Cardiac muscle cell (in vitro differentiated cells and primary cell): ENCODE data around the gene TESK2. TPM values are rescaled to one million over a fixed set of nuclear protein-coding genes. Genes with fewer than 3 reads are reported as not detected.

ENCODE experiments used
- DNase-seq, 2 donors: peaks; one replicate each; pipeline versions ENCODE4 v3.0.0 to v3.0.0-alpha.2; 2010 to 2017; ENCODE audit warnings: low read depth in 1 of 2, low spot score in 1 of 2
- H3K27ac ChIP-seq: fragments of 200-600 bp; sonication (generic); 2 replicates; pipeline ENCODE4 v1.5.1; 2016
- H3K27me3 ChIP-seq: fragments of 200-600 bp; sonication (generic); 2 replicates; pipeline ENCODE4 v1.6.0; 2016; ENCODE audit warnings: control low read depth
- H3K36me3 ChIP-seq: fragments of 200-600 bp; sonication (generic); 2 replicates; pipeline ENCODE4 v1.5.1; 2016; ENCODE audit warnings: control low read depth
- H3K4me1 ChIP-seq: fragments of 200-600 bp; sonication (generic); 2 replicates; pipeline ENCODE4 v1.8.1; 2017; ENCODE audit warnings: low read depth, mild to moderate bottlenecking, mixed run types
- H3K4me3 ChIP-seq: fragments of 200-600 bp; sonication (generic); 2 replicates; pipeline ENCODE4 v1.5.1; 2016; ENCODE audit warnings: mild to moderate bottlenecking
- H3K9me3 ChIP-seq: fragments of 200-600 bp; sonication (generic); 2 replicates; pipeline ENCODE4 v1.5.1; 2017; ENCODE audit warnings: low read depth, mild to moderate bottlenecking, control low read depth
- CTCF ChIP-seq: IDR thresholded peaks from 2 replicates; pipeline ENCODE4 v1.5.1; 2012; ENCODE audit warnings: low read depth, mild to moderate bottlenecking, low read length
- polyA plus RNA-seq: library from polyadenylated mRNA; unstranded; fragments of >200 nt; fragmentation: Nextera tagmentation; extraction: Ambion mirVana; gene quantifications from 2 replicates; pipeline ENCODE4 v1.2.1, GENCODE V29; 2016
- total RNA-seq: library from RNA; depleted of rRNA; stranded (reverse); fragments of >200 nt; gene quantifications from 2 replicates; pipeline ENCODE4 v1.2.3, GENCODE V29; 2016

Gene TESK2, protein sequence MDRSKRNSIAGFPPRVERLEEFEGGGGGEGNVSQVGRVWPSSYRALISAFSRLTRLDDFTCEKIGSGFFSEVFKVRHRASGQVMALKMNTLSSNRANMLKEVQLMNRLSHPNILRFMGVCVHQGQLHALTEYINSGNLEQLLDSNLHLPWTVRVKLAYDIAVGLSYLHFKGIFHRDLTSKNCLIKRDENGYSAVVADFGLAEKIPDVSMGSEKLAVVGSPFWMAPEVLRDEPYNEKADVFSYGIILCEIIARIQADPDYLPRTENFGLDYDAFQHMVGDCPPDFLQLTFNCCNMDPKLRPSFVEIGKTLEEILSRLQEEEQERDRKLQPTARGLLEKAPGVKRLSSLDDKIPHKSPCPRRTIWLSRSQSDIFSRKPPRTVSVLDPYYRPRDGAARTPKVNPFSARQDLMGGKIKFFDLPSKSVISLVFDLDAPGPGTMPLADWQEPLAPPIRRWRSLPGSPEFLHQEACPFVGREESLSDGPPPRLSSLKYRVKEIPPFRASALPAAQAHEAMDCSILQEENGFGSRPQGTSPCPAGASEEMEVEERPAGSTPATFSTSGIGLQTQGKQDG
- total RNA-seq (7.8 and 13.9 TPM in 2 replicates), polyA plus RNA-seq (8.3 and 8.4 TPM in 2 replicates)

- H3K9me3 ChIP-seq = no peaks in the 10 kb centered on the region
- TF ChIP-seq CTCF = no peak
- peak within 1 kb of the TSS; percentile 15 for H3K27ac ChIP-seq
- peaks cover 5% of the 10 kb centered on the region for H3K4me1 ChIP-seq
- peak within 1 kb of the TSS; percentile 67 for H3K4me3 ChIP-seq
- H3K36me3 ChIP-seq = no peaks in the 10 kb centered on the region
- DNase-seq = peak; percentile 99 to 100
- H3K27me3 ChIP-seq = no peaks in the 10 kb centered on the region
Measured at GRCh38 chr1:45490626-45491486, at the start of gene TESK2. TESK2 (minus strand) TSS chr1:45491163; CDS start chr1:45457785, 33,378 bp downstream.

DNA sequence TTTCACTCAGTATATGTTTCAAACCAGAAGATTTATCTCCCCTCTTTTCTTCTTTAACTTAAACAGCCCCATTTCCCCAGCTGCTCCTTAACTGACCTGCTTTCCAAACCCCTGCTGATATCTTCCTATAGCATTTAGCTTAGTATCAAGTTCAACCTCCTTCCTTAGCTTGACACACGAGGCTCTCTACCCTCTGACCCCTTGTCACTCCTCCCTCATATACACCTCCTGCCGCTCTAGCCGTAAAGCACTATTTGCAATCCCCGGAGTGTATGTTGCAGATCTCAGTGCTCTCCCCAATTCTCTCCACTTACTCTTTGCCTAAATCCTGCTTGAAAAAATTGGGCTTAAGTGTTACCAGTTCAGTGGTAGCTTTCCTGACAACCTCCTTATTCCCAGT lies 45.9 kb upstream of the TESK2 start:
- H3K4me1 ChIP-seq = no peaks in the 10 kb centered on the region
- no peaks in the 10 kb centered on the region for H3K27me3 ChIP-seq
- no peak overlapping the region for H3K27ac ChIP-seq
- no peak overlapping the region for H3K4me3 ChIP-seq
- no peaks in the 10 kb centered on the region for H3K9me3 ChIP-seq
- no peaks in the 10 kb centered on the region for H3K36me3 ChIP-seq
- no peak for DNase-seq
- no peak for TF ChIP-seq CTCF

DNA sequence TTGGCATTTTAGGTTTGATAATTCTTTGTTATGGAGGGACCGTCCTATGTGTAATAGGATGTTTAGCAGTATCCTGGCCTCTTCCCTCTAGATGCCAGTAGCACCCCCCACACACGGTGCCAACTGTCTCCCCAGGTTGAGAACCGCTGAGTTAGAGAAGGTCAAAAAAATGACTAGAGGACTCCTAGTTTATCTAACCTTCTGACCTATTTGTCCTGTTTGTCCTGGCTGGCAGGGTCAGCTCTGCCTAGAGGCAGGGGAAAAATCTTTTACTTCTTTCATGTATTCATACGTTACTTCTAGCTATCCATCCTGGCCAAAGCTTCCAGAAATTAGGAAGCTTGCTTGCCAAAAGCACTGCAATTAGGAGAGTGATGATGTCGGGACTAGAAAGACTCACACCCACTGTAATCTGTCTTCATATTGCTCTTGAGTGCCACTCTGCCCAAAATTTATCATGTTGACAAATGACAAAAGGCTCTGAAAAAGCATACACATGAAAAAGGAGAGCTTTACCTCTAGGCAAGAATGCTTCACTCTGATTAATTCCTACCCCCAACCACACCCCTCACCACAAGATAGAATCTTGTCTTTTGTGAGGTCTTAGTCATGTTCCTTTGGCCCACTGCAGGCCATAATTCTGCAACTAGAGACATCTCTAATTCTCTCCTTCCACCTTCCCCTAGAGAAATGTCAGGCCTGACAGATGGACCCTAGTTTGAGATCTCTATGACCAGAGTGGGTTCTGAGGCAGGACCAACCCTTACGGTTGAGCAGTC lies 45.2 kb upstream of the TESK2 start:
- H3K36me3 ChIP-seq = no peaks in the 10 kb centered on the region

GRCh38 chr1:45531873-45532272 lies 40.9 kb upstream of the TESK2 start:
- Histone ChIP-seq H3K4me1 (peaks cover under 1% of the 10 kb centered on the region), H3K4me3 (no peak overlapping the region), H3K9me3 (no peaks in the 10 kb centered on the region), H3K27ac (no peak overlapping the region), H3K27me3 (no peaks in the 10 kb centered on the region), H3K36me3 (no peaks in the 10 kb centered on the region)
- DNase-seq = no peak
- no peak for TF ChIP-seq CTCF

More for the DNA sequence above, 45.2 kb upstream of the TESK2 start:
- H3K4me3 ChIP-seq = no peak overlapping the region
- no peak for DNase-seq
- no peak overlapping the region for H3K27ac ChIP-seq
- H3K9me3 ChIP-seq = no peaks in the 10 kb centered on the region
- TF ChIP-seq CTCF = no peak
- no peaks in the 10 kb centered on the region for H3K27me3 ChIP-seq
- no peaks in the 10 kb centered on the region for H3K4me1 ChIP-seq

GRCh38 chr1:45530632-45531135 lies 39.7 kb upstream of the TESK2 start:
- no peaks in the 10 kb centered on the region for H3K9me3 ChIP-seq
- no peak for DNase-seq
- H3K36me3 ChIP-seq = no peaks in the 10 kb centered on the region
- H3K27ac ChIP-seq = no peak overlapping the region
- H3K4me3 ChIP-seq = no peak overlapping the region
- TF ChIP-seq CTCF = no peak
- no peaks in the 10 kb centered on the region for H3K27me3 ChIP-seq
- peaks cover 11% of the 10 kb centered on the region for H3K4me1 ChIP-seq
